Fibroblast of skin of scalp (primary cell): Measurements from ENCODE around the gene MPND.

ENCODE experiments used
- DNase-seq: peaks from one replicate; pipeline ENCODE4 v3.0.0-alpha.2; 2013

The MPND gene

GRCh38 chr19:4367781-4368127 is 24.4 kb downstream of the MPND start:
- no peak for DNase-seq

- DNase-seq = no peak
These were observed 24.9 kb downstream of the MPND start for GRCh38 chr19:4368128-4368820.

GRCh38 chr19:4369109-4369887 is 25.9 kb downstream of the MPND start:
- no peak for DNase-seq

- no peak for DNase-seq
These were observed 26.5 kb downstream of the MPND start for GRCh38 chr19:4369888-4370260.

GRCh38 chr19:4370418-4371041 is 27.2 kb downstream of the MPND start:
- no peak for DNase-seq

- DNase-seq = no peak
These were observed 28.1 kb downstream of the MPND start for GRCh38 chr19:4371247-4372164.

- no peak for DNase-seq
These were observed 29.0 kb downstream of the MPND start for GRCh38 chr19:4372165-4373012.

DNA sequence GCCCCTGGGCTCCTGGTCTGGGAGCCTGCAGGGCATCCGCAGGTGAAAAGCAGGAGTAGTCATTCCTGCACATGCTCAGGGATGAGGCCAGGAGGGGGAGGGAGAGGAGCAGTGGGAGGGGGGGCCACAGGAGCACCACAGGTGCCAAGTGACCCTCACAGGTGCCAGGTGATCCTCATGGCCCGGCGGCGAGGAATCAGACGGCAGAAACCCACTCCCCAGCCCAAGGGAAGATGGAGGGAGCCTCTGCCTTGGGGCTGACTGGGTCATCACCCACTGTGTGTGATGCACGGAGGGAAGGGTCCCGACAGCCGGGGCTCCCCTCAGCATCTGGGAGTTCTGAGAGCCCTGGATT is 29.6 kb downstream of the MPND start:
- DNase-seq = no peak

- DNase-seq = peak; percentile 57
These were observed 30.5 kb downstream of the MPND start for GRCh38 chr19:4373601-4374497.

DNA sequence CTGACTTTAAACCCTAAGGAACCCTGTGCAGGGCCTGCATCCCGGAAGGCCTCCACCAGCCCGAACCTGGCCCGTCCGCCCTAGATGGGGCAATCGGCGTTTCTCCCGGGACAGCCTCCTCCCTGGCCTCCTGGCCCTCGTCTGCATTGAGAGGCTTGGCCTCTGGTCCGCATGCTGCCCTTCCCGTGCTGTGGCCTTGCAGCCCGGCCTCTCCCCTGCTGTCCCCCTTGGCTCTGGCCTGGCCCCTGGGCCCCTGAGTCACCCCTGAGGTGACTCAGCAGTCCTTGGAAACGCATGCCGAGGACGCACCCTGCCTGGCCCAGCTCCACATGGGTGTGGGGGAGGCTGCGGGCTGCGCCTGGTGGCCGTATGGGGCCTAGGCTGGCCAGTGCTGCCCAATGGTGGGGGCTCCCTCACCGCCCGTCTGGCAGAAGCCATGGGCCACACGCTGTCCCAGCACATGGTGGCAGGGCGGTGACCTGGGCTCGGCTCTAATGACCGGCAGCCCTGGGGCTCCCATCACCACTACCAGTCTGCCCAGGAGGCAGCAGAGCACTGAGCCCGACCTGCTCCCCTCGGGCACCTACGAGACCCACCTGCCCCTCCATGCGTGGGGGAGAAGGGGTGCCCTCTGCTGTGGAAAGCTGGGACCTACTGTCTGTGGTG is 31.3 kb downstream of the MPND start:
- DNase-seq = peak; percentile 83

GRCh38 chr19:4375164-4376027 is 32.0 kb downstream of the MPND start:
- peak; percentile 82 for DNase-seq

- DNase-seq = no peak
These were observed 32.8 kb downstream of the MPND start for GRCh38 chr19:4376028-4376670.

GRCh38 chr19:4376671-4376990 is 33.3 kb downstream of the MPND start:
- no peak for DNase-seq

GRCh38 chr19:4376991-4377781 is 33.8 kb downstream of the MPND start:
- no peak for DNase-seq

- DNase-seq = no peak
These were observed 35.5 kb downstream of the MPND start for GRCh38 chr19:4378886-4379285.

- DNase-seq = no peak
These were observed 36.3 kb downstream of the MPND start for GRCh38 chr19:4379383-4380253.

- no peak for DNase-seq
These were observed 36.9 kb downstream of the MPND start for GRCh38 chr19:4380254-4380727.
